Measurements from ENCODE around the gene CERS5.

The CERS5 gene

GRCh38 chr12:50181691-50182090, 14.5 kb upstream of the CERS5 start:
- DNase-seq (ENCODE audit: low read depth): no peak
- no peak overlapping the region for H3K4me3 ChIP-seq (ENCODE audit: low read depth, low read length)
- no peak for TF ChIP-seq CTCF (IDR thresholded peaks at IDR 0.05; ENCODE audit: insufficient read depth, low read depth, low read length, missing control alignments)

- no peak overlapping the region for H3K4me3 ChIP-seq (ENCODE audit: low read depth, low read length)
- no peak for TF ChIP-seq CTCF (IDR thresholded peaks at IDR 0.05; ENCODE audit: insufficient read depth, low read depth, low read length, missing control alignments)
- DNase-seq (ENCODE audit: low read depth): no peak
Observed at GRCh38 chr12:50175716-50176026, 8.5 kb upstream of the CERS5 start.

GRCh38 chr12:50174971-50175715, 8.0 kb upstream of the CERS5 start:
- TF ChIP-seq CTCF (IDR thresholded peaks at IDR 0.05; ENCODE audit: insufficient read depth, low read depth, low read length, missing control alignments): peak; percentile 59
- H3K4me3 ChIP-seq (ENCODE audit: low read depth, low read length): no peak overlapping the region
- peak; percentile 60 for DNase-seq (ENCODE audit: low read depth)

- DNase-seq (ENCODE audit: low read depth): peak; percentile 65
- TF ChIP-seq CTCF (IDR thresholded peaks at IDR 0.05; ENCODE audit: insufficient read depth, low read depth, low read length, missing control alignments): no peak
- peak overlapping the region; percentile 89 for H3K4me3 ChIP-seq (ENCODE audit: low read depth, low read length)
Observed at GRCh38 chr12:50166799-50167048, 445 bp downstream of the CERS5 start.

GRCh38 chr12:50164963-50165362, 2.2 kb downstream of the CERS5 start:
- no peak for TF ChIP-seq CTCF (IDR thresholded peaks at IDR 0.05; ENCODE audit: insufficient read depth, low read depth, low read length, missing control alignments)
- no peak overlapping the region for H3K4me3 ChIP-seq (ENCODE audit: low read depth, low read length)
- DNase-seq (ENCODE audit: low read depth): no peak

GRCh38 chr12:50162230-50162629, 4.9 kb downstream of the CERS5 start:
- no peak for TF ChIP-seq CTCF (IDR thresholded peaks at IDR 0.05; ENCODE audit: insufficient read depth, low read depth, low read length, missing control alignments)
- no peak overlapping the region for H3K4me3 ChIP-seq (ENCODE audit: low read depth, low read length)
- DNase-seq (ENCODE audit: low read depth): no peak

- H3K4me3 ChIP-seq (ENCODE audit: low read depth, low read length): no peak overlapping the region
- TF ChIP-seq CTCF (IDR thresholded peaks at IDR 0.05; ENCODE audit: insufficient read depth, low read depth, low read length, missing control alignments): no peak
Observed at GRCh38 chr12:50160643-50161042, 6.5 kb downstream of the CERS5 start.

More at GRCh38 chr12:50160643-50161042, 6.5 kb downstream of the CERS5 start:
- DNase-seq (ENCODE audit: low read depth): no peak

Measured in GM12865 (cell line).